EH (cell line): ENCODE measurements around the gene TRAF3.

Experiments
- DNase-seq: peaks from one replicate; pipeline ENCODE4 v3.0.0-alpha.2; 2015; ENCODE audit warnings: low read depth

Gene TRAF3

GRCh38 chr14:102908766-102909455, 131.7 kb downstream of the TRAF3 start:
- DNase-seq, result no peak

DNA sequence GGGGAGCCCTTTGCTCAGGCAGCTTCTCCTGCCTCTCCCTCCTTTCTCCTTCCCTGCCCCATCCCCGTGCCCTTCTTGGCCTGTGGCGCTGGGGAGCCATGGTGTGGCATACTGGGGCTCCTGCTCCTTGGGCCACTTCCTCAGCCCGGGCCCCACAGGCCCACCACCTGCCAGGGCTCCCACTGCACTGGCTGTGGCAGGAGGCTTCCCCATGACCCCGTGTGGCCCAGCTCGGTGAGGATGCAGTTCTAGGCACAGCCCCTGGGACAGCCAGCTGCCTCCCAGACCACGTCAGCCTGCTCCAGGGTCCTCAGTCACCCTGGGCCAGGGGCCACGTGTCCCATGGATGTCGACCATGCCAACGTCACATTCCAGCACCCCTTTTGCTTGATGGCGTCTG, 132.2 kb downstream of the TRAF3 start:
- DNase-seq, result no peak

- DNase-seq, result no peak
These were observed 132.7 kb downstream of the TRAF3 start for GRCh38 chr14:102909911-102910310.

- no peak for DNase-seq
These were observed 133.2 kb downstream of the TRAF3 start for GRCh38 chr14:102910442-102910841.

DNA sequence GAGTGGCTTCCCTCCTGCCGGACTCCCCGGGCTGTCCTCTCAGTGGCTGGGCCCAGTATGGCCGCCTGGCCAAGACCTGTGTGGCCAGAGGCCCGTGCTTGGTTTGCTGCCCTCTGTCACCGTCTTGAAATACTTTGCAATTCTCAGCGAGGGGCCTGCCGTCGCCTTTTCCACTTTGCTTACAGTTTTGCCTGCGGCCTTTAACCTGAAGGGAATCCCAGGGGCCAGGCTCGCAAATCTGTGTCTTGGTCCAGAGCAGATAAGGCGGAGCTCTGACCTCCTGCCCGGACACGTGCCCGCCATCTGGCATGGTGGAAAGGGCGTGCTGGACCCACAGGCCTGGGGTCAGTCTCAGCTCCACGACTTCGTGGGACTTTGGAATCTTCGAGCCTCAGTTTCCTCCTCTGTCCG, 134.3 kb downstream of the TRAF3 start:
- no peak for DNase-seq

DNA sequence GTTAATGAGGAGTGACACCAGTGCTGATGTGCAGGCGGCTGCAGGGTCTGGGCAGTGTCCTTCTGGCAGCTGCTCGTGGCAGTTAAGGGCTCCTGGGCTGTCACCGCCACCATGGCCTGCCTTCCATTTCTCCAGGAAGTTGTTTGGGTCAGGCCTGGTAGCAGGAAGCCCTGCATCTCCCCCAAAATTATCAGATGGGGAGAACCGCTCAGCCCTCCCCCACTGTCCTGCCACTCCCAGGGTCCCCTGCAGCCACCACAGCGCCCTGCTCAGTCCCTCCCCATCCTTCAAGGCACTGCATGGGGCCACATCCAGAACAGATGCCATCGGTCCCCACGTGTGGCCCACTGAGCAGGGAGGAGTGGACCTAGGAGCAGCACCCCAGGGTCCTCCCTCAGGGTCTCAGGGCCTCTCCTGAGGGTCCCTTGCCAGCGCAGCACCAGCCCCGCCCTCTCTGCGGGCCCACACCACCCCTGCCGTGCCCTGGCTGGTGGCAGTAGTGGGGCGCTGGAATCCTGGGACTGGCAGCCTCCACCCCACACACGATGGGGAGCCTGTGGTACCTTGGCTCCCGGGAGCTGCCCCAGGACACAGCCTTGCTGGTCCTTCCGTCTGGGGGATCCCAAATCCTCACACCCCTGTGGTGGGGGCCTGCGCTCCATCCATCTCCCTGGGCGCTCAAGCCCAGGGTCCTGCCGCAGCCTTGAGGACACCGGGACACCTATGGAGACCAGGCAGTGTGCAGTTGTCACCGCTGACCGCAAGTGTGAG, 134.9 kb downstream of the TRAF3 start:
- DNase-seq, result no peak

DNA sequence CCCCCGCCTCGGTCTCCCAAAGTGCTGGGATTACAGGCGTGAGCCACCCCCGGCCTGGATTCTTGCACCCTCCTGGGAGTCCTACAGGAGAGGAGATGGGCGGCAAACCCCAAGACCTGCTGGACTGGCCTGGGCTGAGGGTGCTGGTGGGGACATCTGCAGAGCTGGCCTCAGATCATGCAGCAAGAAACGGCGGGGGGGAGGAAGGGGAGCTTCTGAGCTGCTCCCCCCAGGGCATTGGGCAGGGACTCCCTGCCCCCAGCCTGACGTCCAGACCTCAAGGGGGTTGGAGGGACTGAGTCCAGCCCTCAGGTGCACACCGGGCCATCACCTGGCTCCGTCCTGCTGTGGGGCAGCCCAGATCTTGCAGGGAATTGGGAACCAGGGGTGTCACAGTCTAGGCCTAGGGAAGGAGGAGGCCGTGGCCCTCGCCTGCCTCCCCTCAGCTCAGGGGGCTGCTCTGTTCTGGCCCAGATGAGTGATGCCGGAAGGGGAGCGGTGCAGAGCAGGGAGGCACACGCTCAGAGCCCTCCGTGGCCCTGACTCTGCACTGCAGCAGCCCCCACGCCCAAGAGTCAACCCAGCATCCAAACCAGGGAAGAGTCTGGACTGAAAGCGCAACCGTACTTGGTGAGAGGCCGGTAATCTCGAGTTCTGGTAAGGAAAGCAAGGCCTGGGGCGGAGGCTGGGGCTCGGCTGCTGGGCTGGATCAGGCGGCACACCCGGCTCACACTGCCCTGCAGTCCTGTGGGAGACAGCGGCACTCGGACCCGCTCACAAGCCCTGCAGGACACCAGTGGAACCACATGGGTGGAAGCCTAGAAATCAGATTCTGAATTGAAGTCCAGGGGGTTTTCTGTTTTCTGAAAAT, 136.3 kb downstream of the TRAF3 start:
- DNase-seq, result no peak

DNA sequence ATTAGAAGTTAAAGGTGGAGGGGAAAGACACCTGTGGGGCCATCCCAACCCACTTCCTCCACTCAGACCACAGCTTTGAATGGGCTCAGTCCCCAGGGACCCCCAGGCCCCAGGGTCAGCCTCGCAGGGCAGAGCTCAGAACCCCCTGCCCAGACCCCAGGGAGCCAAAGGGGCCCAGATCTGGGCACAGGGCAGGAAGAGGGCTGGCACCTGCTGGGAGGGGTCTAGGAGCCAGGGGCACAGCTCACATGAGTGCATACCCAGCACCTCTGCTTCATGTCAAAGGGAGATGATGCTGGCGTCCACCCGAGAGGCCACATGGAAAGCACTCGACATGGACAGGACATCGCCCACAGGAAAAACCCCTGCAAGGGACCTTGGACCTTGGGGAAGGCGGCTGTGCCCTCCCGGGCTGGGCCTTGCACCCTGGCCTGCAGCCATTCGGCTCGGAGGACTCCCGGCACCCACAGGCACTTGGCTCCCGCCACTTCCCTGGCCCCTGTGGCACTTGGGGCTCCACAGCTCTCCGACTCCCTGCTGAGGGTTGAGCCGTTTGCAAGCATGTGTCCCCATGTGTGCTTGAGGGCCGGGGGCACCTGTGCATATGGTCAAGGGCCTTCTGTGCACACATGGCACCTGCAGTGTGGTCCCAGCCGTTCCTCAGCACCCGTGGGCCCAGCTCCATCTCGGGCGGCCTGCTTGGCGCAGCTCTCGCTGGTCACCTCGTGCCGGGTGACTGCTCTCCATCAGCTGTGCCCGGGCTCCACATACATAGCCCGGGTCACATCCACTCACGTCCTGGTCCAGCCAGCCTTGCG, 137.4 kb downstream of the TRAF3 start:
- DNase-seq, result no peak

GRCh38 chr14:102915292-102916110, 138.3 kb downstream of the TRAF3 start:
- DNase-seq, result no peak

GRCh38 chr14:102916347-102917055, 139.3 kb downstream of the TRAF3 start:
- no peak for DNase-seq

DNA sequence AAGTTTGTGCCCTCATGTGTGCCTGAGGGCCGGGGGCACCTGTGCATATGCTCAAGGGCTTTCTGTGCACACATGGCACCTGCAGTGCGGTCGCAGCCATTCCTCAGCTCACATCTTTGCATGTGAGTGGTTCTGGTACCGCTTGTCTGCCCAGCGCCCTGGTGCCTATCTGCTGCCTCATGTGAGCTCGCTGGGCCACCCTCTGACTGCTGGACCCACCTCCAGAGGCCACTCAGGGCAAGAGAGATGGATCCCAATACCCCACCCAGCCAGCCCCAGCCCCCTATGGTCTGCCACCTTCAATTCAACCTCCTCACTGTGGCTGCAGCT, 139.8 kb downstream of the TRAF3 start:
- no peak for DNase-seq

GRCh38 chr14:102917469-102918211, 140.4 kb downstream of the TRAF3 start:
- peak; percentile 49 for DNase-seq

DNA sequence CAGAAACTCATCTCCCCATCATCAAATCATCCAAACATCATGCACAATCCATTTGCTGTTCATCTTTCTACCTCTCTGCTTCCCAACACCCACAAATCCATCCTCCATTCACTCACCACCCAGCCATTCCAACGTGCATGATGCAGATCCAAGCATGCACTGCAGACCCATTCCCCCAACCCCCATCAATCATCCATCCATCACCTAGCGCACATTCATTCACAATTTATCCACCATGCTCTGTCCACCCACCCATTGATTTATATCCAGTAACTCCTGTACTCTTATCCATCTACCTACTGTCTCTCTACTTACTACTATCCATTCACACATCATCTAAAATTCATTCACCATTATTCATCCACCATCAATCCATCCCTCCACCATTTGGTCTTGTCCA, 141.2 kb downstream of the TRAF3 start:
- DNase-seq, result no peak

DNA sequence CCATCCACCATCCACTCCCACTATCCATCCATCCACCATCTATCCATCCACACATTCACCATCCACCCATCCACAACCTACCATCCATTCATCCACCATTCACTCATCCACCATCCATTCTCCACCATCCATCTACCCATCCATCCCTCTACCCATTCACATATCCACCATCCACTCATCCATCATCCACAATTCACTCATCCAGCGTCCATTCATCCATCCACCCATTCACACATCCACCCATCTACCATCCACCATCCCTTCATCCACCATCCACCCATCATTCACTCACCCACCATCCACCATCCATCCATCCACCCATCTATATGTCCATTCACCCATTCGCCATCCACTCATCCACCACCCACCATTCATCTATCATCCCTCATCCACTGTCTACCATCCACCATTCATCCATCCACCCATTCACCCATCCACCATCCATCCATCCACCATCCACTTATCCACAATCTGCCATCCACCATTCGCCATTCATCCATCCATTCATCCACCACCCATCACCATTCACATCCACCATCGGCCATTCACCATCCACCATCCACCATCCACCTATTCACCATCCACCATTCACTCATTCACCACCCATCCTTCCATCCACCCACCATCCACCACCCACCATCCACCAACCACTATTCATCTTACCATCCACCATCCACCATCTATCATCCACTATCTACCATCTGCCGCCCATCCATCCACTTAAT, 143.2 kb downstream of the TRAF3 start:
- DNase-seq, result no peak

- DNase-seq, result no peak
These were observed 143.7 kb downstream of the TRAF3 start for GRCh38 chr14:102920998-102921304.

DNA sequence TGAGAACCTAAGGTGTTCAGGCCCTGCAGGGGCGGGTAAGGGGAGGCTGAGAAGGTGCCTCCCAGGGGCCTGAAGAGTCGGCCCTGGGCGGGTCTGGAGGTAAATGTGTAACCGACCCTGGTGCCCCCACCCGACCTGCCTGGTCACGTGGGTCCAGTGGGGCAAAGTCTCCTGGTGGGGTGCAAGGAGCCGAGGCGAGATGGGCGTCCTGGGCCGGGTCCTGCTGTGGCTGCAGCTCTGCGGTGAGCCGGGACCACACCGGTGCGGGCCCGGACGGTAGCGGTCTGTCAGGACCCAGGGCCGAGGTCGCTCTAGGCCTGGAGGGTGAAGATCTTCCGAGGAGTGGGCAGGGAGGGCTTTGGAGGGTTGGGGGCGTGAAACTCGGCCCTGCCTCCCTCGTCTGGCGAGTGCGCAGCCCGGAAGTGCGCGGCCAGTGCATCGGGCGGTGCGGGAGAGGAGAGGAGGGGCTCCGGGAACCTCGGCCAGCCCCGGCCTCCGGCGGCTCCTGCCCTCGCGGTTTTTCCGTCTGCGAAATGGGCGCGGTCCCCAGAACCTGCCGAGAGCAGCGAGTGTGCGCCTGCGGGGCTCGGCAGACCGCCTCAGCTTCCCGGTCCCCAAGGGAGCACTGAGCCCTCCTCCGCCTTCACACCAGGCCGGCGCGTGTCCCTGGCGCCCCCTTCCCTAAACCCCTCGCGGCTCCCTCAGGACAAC, 145.4 kb downstream of the TRAF3 start, which contains the start of gene AMN:
Gene AMN (plus strand): TSS at position 174 of the 711 bp plus-strand sequence. CDS start 26 bp downstream, at position 200.
- peak; percentile 13 for DNase-seq

GRCh38 chr14:102923201-102923924, 146.1 kb downstream of the TRAF3 start:
- no peak for DNase-seq
